Stimulated activated CD4-positive, alpha-beta T cell treated with anti-CD3 and anti-CD28 coated beads, Interleukin-1b, Interleukin-23, amount 100 ng/mL, for 48 hours (primary cell): Measurements from ENCODE around the gene WDR48.
A peak's percentile ranks its signal among the peaks of the same experiment; 100 is the strongest.

Experiments used
- DNase-seq: peaks from one replicate; pipeline ENCODE4 v3.0.0-alpha.2; 2020

WDR48 gene

GRCh38 chr3:39065197-39065596 lies 13.4 kb downstream of the WDR48 start:
- peak; percentile 17 for DNase-seq

GRCh38 chr3:39067286-39067685 lies 15.5 kb downstream of the WDR48 start:
- DNase-seq = no peak

GRCh38 chr3:39068556-39068955 lies 16.7 kb downstream of the WDR48 start:
- no peak for DNase-seq

GRCh38 chr3:39075910-39076309 lies 24.1 kb downstream of the WDR48 start:
- no peak for DNase-seq

GRCh38 chr3:39079530-39079929 lies 27.7 kb downstream of the WDR48 start:
- no peak for DNase-seq

DNA sequence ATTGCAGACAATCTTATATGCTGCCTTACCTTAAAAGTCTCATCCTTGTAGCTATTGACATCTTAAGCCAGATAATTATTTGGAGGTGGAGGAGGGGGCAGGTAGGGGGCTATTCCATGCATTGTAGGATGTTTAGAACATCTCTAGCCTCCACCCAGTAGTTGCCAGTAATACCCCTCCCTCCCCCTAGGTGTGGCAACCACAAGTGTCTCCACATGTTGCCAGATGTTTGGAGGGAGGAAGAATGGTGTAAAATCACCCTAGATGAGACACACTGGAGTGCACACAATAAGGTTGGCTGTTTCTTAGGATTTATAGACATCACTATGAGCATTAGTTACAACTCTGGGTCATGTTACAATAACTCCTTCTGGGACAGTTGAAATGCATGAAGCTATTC lies 28.2 kb downstream of the WDR48 start:
- DNase-seq = no peak

GRCh38 chr3:39082666-39083313 lies 31.0 kb downstream of the WDR48 start:
- DNase-seq = no peak

GRCh38 chr3:39086144-39086543 lies 34.3 kb downstream of the WDR48 start:
- DNase-seq = no peak

- DNase-seq = no peak
Observed at GRCh38 chr3:39088456-39088855, 36.6 kb downstream of the WDR48 start.

DNA sequence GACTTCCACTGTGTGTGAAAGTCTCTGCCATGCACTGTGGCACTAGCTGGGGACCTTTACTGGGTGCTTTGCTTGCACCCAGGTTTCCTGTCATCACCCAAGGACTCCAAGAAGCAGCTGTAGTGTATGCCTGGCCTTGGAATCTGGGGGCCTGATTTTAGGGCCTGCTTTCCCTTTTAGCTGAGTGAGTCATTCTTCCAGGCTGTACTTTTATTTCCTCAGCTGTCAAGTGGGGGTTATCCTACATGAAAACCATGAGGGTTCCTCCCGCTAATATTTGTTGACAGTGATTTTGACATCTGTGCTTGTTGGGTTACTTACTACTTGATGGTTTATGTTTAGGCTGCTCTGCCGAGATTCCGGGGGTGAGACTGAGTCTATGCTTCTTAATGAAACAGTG lies 37.1 kb downstream of the WDR48 start:
- no peak for DNase-seq

- DNase-seq = no peak
Observed at GRCh38 chr3:39090922-39091321, 39.1 kb downstream of the WDR48 start.

- DNase-seq = no peak
Observed at GRCh38 chr3:39094851-39095677, 43.2 kb downstream of the WDR48 start.

DNA sequence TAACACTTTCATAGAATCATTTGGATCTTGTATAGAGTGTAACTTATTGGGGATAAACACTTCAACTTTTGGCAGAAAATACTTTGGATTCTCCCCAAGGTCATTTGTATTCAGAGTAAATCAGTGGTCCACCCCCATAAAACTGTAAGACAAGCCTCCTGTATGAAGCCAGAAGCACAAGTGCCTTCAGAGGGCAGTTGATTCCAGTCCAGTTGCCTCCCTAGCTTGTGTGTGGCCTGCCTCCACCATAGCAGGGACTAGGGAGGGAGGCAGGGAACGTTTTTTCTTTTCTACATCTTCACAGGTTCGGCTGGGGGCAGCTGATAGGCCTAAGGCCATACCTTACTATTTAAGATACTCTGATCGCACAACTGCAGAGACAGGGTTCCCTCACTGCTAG lies 44.0 kb downstream of the WDR48 start:
- DNase-seq = no peak

DNA sequence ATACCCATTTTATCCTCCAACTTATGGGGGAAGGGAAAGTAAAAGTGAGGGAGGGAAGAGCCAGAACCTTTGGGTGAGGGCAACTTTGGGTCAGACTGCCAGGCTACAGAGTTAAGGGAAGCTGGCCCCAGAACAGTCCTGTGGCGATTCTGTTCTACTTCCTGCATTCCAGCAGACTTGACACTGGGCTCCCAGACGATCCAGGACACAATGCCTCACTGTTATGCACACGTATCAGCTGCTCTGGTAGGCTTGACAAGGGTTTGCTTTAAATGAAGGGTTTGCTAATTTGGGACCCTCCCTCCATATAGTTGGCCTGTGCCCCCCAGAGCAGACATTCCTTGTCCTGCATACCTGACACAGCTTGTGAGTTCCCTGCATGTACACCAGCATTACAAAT lies 45.0 kb downstream of the WDR48 start:
- no peak for DNase-seq

GRCh38 chr3:39097716-39098472 lies 46.1 kb downstream of the WDR48 start:
- no peak for DNase-seq

GRCh38 chr3:39098473-39099000 lies 46.7 kb downstream of the WDR48 start:
- no peak for DNase-seq

DNA sequence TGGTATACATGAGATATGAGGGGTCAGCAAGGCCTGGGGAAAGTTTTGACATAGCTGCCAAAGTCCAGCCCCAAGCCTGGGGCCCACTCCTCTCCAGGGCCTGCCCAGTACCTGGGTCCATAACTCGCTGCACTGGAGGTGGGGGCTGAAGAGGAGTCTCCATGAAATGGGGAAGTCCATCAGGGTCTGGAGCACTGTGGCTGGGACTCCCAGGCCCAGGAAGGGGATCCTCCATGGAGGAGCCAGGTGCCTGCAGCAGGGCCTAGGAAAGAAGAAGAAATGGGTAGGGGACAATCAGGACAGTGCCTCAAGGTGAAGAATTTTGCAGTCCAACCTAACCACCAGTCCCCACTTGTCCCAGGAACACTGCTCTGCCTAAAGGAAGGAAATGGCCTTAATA lies 47.4 kb downstream of the WDR48 start:
- DNase-seq = no peak

DNA sequence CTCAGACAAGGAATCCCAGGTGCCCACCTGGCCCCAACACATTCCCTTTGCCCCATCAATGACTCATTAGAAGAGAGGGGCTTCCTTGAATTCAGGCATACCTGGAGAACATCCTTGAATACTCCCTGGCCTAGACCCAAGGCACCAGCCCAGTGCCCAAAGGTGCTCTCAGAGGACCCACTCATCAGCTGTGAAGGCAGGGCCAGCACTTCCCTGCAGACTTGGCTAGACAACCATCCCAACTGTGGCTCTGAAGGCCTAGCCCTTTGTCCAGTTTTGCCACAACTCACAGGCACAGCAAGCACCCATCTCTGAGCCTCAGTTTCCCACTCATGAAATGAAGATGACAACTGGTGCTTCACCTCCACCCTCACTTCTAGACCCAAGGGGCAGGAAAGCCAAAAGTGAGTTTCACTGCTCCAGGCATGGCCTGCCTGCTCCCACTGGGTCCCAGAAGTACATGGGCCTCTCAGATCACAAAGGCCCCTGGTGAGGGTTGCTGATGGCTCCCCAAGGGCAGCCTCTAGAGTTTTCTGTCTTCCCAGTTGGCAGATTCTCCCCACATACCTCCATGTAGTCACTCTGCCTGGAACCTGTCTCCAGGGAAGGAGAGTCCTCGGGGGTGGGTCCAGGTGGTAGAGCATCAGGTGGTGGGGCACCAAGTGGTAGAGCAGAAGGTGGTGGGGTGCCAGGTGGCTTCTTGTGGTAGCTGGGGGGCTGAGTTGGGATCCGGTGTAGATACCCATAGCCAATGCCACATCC lies 48.1 kb downstream of the WDR48 start:
- DNase-seq = no peak

GRCh38 chr3:39100500-39100886 lies 48.7 kb downstream of the WDR48 start:
- no peak for DNase-seq

DNA sequence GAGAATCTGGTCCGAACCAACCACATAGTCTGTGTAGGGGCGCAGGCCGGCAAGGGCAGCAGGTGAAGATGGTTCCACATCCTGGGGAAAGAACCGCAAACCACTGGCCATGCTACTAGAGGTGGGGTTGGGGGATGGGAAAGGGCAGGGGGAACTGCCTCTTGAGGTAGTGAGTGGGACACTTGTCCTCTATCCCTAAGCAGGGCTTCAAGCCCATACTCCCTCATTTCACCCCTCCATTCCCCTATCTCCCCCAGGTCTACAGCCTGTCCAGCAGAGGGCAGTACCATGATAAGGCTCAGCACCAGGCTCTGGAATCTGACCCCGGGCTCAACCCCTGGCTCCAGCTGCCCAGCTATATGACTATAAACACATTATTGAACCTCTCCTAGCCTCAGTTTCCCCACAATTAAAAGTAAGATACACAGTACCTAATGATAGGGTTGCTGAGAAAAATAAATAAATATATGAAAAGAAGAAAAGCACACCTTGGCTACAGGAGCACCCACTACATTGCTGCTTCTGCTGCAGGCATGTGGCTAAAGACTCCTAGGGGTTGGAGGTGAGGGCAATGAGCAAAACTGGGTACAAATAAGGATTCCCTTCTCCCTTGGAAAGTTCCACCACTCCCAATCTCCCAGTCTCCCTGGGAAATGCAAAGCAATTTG lies 49.3 kb downstream of the WDR48 start:
- peak; percentile 35 for DNase-seq

DNA sequence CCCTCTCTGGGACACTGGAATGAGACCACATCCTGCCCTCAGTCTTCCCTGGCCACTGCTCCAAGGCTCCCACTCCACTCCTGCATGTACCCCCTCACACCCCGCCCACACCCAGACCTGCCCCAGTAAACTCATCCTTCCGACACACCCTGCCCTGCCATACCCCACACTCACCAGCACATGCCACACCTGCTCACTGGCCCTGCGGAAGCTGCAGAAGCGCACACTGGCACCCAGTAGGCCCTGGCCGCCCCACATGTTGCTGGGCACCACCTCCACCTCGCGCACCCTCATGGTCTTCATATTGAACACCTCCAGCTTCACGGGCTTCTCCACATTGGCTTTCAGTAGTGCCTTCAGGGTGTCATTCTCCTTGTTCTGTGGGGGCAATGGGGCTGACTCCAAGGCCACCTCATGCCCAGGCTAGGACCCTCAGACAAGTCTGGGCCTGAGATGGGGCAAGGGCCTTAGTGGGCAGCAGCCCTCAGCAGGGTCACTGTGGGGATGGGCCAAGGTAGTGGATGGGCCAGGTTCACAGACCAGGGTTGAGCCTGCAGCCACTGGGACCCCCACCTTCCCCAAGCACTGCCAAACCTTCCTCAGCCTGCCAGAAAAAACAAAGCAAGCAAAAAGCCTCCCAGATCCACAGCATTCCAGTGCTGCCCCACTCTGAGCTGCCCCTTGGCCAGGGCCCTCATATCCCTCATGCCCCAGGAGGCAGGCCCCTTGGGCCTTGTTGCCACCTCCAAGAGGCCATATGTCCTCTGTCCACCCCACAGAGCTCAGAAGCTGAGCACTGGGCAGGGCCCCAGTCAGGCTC lies 50.9 kb downstream of the WDR48 start:
- no peak for DNase-seq
